GM23338 (cell line): ENCODE measurements around the gene VRK3.

ENCODE experiments used
- CTCF ChIP-seq, 2 experiments: fragments of 200-600 bp in 1 of 2; sonication (generic) in 1 of 2; conservative IDR thresholded peaks; 2 replicates each; pipeline versions ENCODE4 v1.5.1 to v1.6.1; 2016 to 2017; ENCODE audit warnings: antibody characterized with exemption in 2 of 2, low read depth in 2 of 2, mild to moderate bottlenecking in 2 of 2, moderate library complexity in 1 of 2
- ETS1 ChIP-seq: IDR thresholded peaks from 2 replicates; pipeline ENCODE4 v1.6.1; 2016; ENCODE audit warnings: antibody characterized with exemption
- EZH2 ChIP-seq: fragments of 200-600 bp; sonication (generic); IDR thresholded peaks from one replicate; pipeline ENCODE4 v1.8.0; 2017; ENCODE audit warnings: antibody characterized with exemption, mild to moderate bottlenecking, low read depth; ENCODE audit not compliant: unreplicated experiment
- EZH2phosphoT487 ChIP-seq: fragments of 200-600 bp; sonication (generic); IDR thresholded peaks from one replicate; pipeline ENCODE4 v1.8.1; 2018; ENCODE audit warnings: antibody characterized with exemption; ENCODE audit not compliant: unreplicated experiment
- JUNB ChIP-seq: IDR thresholded peaks from one replicate; pipeline ENCODE4 v1.6.1; 2016; ENCODE audit warnings: antibody characterized with exemption; ENCODE audit not compliant: unreplicated experiment
- POLR2AphosphoS5 ChIP-seq: IDR thresholded peaks from 2 replicates; pipeline ENCODE4 v1.6.1; 2016; ENCODE audit warnings: antibody characterized with exemption, low read depth
- REST ChIP-seq: IDR thresholded peaks from one replicate; pipeline ENCODE4 v1.6.1; 2018; ENCODE audit warnings: antibody characterized with exemption; ENCODE audit not compliant: unreplicated experiment
- ZNF114 ChIP-seq: fragments of 250-450 bp; sonication (Bioruptor Pico); IDR thresholded peaks from 2 replicates; pipeline ENCODE4 v1.5.0; 2020; ENCODE audit warnings: mild to moderate bottlenecking, moderate library complexity
- ZNF331 ChIP-seq: fragments of 250-450 bp; sonication (Bioruptor Pico); IDR thresholded peaks from 2 replicates; pipeline ENCODE4 v1.5.0; 2020; ENCODE audit warnings: low read depth, mild to moderate bottlenecking, moderate library complexity

- no peak for TF ChIP-seq CTCF (conservative IDR thresholded peaks at IDR 0.05; ENCODE audit: low read depth in 2 of 2)
- no peak for TF ChIP-seq POLR2AphosphoS5
- TF ChIP-seq EZH2: no peak
- TF ChIP-seq REST: no peak
- TF ChIP-seq ETS1: no peak
- no peak for TF ChIP-seq JUNB
- TF ChIP-seq EZH2phosphoT487: no peak
- no peak for TF ChIP-seq ZNF114 (CRISPR knock-in tag)
- no peak for TF ChIP-seq ZNF331 (CRISPR knock-in tag)
Measured at GRCh38 chr19:49938662-49939061, 86.5 kb downstream of the VRK3 start.
